HepG2 (cell line): Measurements from ENCODE around the gene COPS7A. TPM values are rescaled to one million over a fixed set of nuclear protein-coding genes. Genes with fewer than 3 reads are reported as not detected.

Experiments used
- ATAC-seq: fragments of 200-7000 bp; cut with Tn5 transposase; 3 replicates; pipeline ENCODE4 v1.9.1; 2020; ENCODE audit warnings: mild to moderate bottlenecking, moderate library complexity
- BruUV-seq: library from RNA; stranded (reverse); fragments of 400-500 nt; replicated peaks from 2 replicates; lab custom pipeline; 2021; lab: Mats Ljungman, UMichigan
- CTCF ChIA-PET: fragments of 300-600 bp; formaldehyde crosslinking; extraction: SDS; loops from one replicate; lab custom pipeline; 2021; ENCODE audit warnings: low total read pairs, inconsistent platforms, low intra/inter-chr PET ratio; lab: Yijun Ruan, JAX
- POLR2A ChIA-PET: fragments of 350-600 bp; sonication (Branson Sonifier 250); formaldehyde crosslinking; loops from one replicate; lab custom pipeline; 2020; ENCODE audit warnings: antibody characterized with exemption, inconsistent platforms; lab: Yijun Ruan, JAX
- DNase-seq: peaks from one replicate; pipeline ENCODE4 v3.0.0-alpha.2; 2015; ENCODE audit warnings: low spot score
- FAIRE-seq: peaks from 3 replicates; lab custom pipeline; 2011; peaks lifted over from hg19 to GRCh38; lab: Jason Lieb, UNC
- H2AFZ ChIP-seq: one replicate; pipeline ENCODE4 v1.6.1; 2011; ENCODE audit warnings: low read length, inconsistent platforms
- H3K27ac ChIP-seq: fragments of 300-600 bp; 3 replicates; pipeline ENCODE4 v1.8.0; 2011; ENCODE audit warnings: mixed run types, mild to moderate bottlenecking, mixed read lengths, low read length, inconsistent platforms; ENCODE audit not compliant: insufficient read depth; ENCODE audit errors: extremely low read length
- H3K27me3 ChIP-seq, 2 experiments: fragments of 200-600 bp in 1 of 2; 2 replicates in 1 of 2; 3 replicates in 1 of 2; pipeline versions ENCODE4 v1.6.0 to v1.8.0; 2011; ENCODE audit warnings: low read length in 2 of 2, mild to moderate bottlenecking in 2 of 2, moderate library complexity in 2 of 2, inconsistent platforms in 1 of 2; ENCODE audit not compliant: insufficient read depth in 2 of 2, control insufficient read depth in 1 of 2
- H3K36me3 ChIP-seq, 2 experiments: fragments of 200-600 bp in 1 of 2; replicated peaks in 1 of 2; 2 replicates in 1 of 2; 3 replicates in 1 of 2; pipeline versions ENCODE4 v1.5.1 to v1.8.0; 2011; ENCODE audit warnings: low read length in 2 of 2, inconsistent platforms in 1 of 2; ENCODE audit not compliant: insufficient read depth in 2 of 2, control insufficient read depth in 1 of 2
- H3K4me1 ChIP-seq: 2 replicates; pipeline ENCODE4 v1.5.1; 2012; ENCODE audit warnings: low read length, inconsistent platforms; ENCODE audit not compliant: insufficient read depth
- H3K4me2 ChIP-seq: 2 replicates; pipeline ENCODE4 v1.6.0; 2011; ENCODE audit warnings: low read depth, low read length, inconsistent platforms
- H3K4me3 ChIP-seq, 3 experiments: fragments of 200-600 bp in 1 of 3; sonication (generic), shearing (Covaris generic) in 1 of 3; replicated peaks in 1 of 3; 2 replicates each; pipeline ENCODE4 v1.5.1; 2011 to 2016; ENCODE audit warnings: low read length in 3 of 3, inconsistent platforms in 2 of 3, low read depth in 2 of 3, mild to moderate bottlenecking in 2 of 3, control low read depth in 1 of 3, mixed read lengths in 1 of 3; ENCODE audit not compliant: insufficient read depth in 1 of 3
- H3K79me2 ChIP-seq: one replicate; pipeline ENCODE4 v1.6.1; 2011; ENCODE audit warnings: low read length, inconsistent platforms; ENCODE audit not compliant: insufficient read depth
- H3K9ac ChIP-seq: 2 replicates; pipeline ENCODE4 v1.6.0; 2011; ENCODE audit warnings: mild to moderate bottlenecking, low read depth, low read length, inconsistent platforms; ENCODE audit not compliant: insufficient read depth
- H3K9me3 ChIP-seq: 2 replicates; pipeline ENCODE4 v1.5.1; 2012; ENCODE audit warnings: mild to moderate bottlenecking, low read length
- H4K20me1 ChIP-seq: 2 replicates; pipeline ENCODE4 v1.6.0; 2011; ENCODE audit warnings: inconsistent platforms, mild to moderate bottlenecking, low read length, moderate library complexity; ENCODE audit not compliant: insufficient read depth
- PHF5A ChIP-seq: IDR thresholded peaks from one replicate; pipeline ENCODE4 v1.6.1; 2018; ENCODE audit warnings: low read depth, missing genetic modification reagents; ENCODE audit not compliant: unreplicated experiment
- PTBP1 ChIP-seq: fragments of 200-400 bp; formaldehyde crosslinking; IDR thresholded peaks from 2 replicates; pipeline ENCODE4 v1.6.1; 2018; ENCODE audit warnings: low read length, low read depth; ENCODE audit not compliant: poor library complexity, severe bottlenecking
- SRSF4 ChIP-seq: fragments of 200-400 bp; formaldehyde crosslinking; IDR thresholded peaks from one replicate; pipeline ENCODE4 v1.6.1; 2018; ENCODE audit warnings: mild to moderate bottlenecking, low read depth, low read length, moderate library complexity; ENCODE audit not compliant: poor library complexity, severe bottlenecking
- ZEB1 ChIP-seq: IDR thresholded peaks from 2 replicates; pipeline ENCODE4 v1.6.1; 2012; ENCODE audit warnings: mild to moderate bottlenecking, low read depth, inconsistent platforms; ENCODE audit not compliant: insufficient replicate concordance
- ZNF143 ChIP-seq: sonication (generic); formaldehyde crosslinking; IDR thresholded peaks from 2 replicates; pipeline ENCODE4 v1.4.0; 2020; ENCODE audit warnings: missing genetic modification reagents
- ZNF17 ChIP-seq: sonication (generic); formaldehyde crosslinking; IDR thresholded peaks from 2 replicates; pipeline ENCODE4 v1.5.0; 2020; ENCODE audit warnings: mild to moderate bottlenecking, missing genetic modification reagents
- ZNF282 ChIP-seq: fragments of 450-650 bp; IDR thresholded peaks from 2 replicates; pipeline ENCODE4 v1.6.1; 2018; ENCODE audit not compliant: partially characterized antibody
- ZNF292 ChIP-seq: sonication (generic); formaldehyde crosslinking; IDR thresholded peaks from 2 replicates; pipeline ENCODE4 v1.8.1; 2022; ENCODE audit warnings: mild to moderate bottlenecking, low read depth, missing genetic modification reagents, borderline replicate concordance
- ZNF333 ChIP-seq: sonication (generic); formaldehyde crosslinking; IDR thresholded peaks from 2 replicates; pipeline ENCODE4 v1.4.0; 2020; ENCODE audit warnings: mild to moderate bottlenecking, missing genetic modification reagents, borderline replicate concordance
- ZNF790 ChIP-seq: sonication (generic); formaldehyde crosslinking; IDR thresholded peaks from 2 replicates; pipeline ENCODE4 v1.8.0; 2022; ENCODE audit warnings: missing genetic modification reagents, mild to moderate bottlenecking, borderline replicate concordance
- WGBS: methylation state at CpG from one replicate; pipeline ENCODE4 v1.1.6; 2017; ENCODE audit warnings: low lambda C conversion rate; 5-methylcytosine and 5-hydroxymethylcytosine counted together
- in situ Hi-C: cut with HindIII; loops from 2 replicates; pipeline ENCODE4 v1.10.0; 2017; ENCODE audit warnings: low pct_unique_long_range_greater_than_20kb; ENCODE audit not compliant: extremely low pct_ligation_motif_present
- intact Hi-C: fragments of 100-400 bp; cut with micrococcal nuclease; formaldehyde crosslinking; loops from one replicate; pipeline ENCODE4 v1.10.0; 2022; ENCODE audit not compliant: unreplicated experiment
- polyA plus RNA-seq, 8 experiments: library from polyadenylated mRNA; depleted of rRNA in 3 of 8; stranded (reverse) in 7 of 8; unstranded in 1 of 8; fragments of >200 nt; fragmentation: Illumina TruSeq in 4 of 8; extraction: Trizol in 4 of 8; gene quantifications; 2 replicates each; pipeline versions ENCODE4 v1.2.1 to v1.2.3, GENCODE V29; 2011 to 2016; ENCODE audit warnings: low read depth in 4 of 8, missing spikeins in 1 of 8, mixed read lengths in 1 of 8; ENCODE audit not compliant: insufficient read depth in 1 of 8
- total RNA-seq, 5 experiments: library from RNA; depleted of rRNA; stranded (reverse); fragments of >200 nt; fragmentation: Illumina TruSeq; extraction: Trizol; gene quantifications; 2 replicates each; pipeline ENCODE4 v1.2.3, GENCODE V29; 2016; ENCODE audit warnings: low read depth in 1 of 5
- TF ChIP-seq, protein P1 (sequence below): sonication (generic); formaldehyde crosslinking; IDR thresholded peaks from 2 replicates; pipeline ENCODE4 v1.4.0; 2020; ENCODE audit warnings: missing genetic modification reagents, mild to moderate bottlenecking, borderline replicate concordance
- TF ChIP-seq, protein P2 (sequence below), 2 experiments: sonication (generic) in 1 of 2; formaldehyde crosslinking in 1 of 2; IDR thresholded peaks; 2 replicates each; pipeline versions ENCODE4 v1.6.1 to v1.9.0; 2014 to 2022; ENCODE audit warnings: antibody characterized with exemption in 1 of 2, borderline replicate concordance in 1 of 2, inconsistent platforms in 1 of 2, low read depth in 1 of 2, missing genetic modification reagents in 1 of 2

The COPS7A gene
- total and polyA plus RNA-seq, 2 of the 13 experiments (the other 11 are each of a cell fraction or from before 2014, with no cell fraction given) = 40.0 to 73.6 TPM

DNA sequence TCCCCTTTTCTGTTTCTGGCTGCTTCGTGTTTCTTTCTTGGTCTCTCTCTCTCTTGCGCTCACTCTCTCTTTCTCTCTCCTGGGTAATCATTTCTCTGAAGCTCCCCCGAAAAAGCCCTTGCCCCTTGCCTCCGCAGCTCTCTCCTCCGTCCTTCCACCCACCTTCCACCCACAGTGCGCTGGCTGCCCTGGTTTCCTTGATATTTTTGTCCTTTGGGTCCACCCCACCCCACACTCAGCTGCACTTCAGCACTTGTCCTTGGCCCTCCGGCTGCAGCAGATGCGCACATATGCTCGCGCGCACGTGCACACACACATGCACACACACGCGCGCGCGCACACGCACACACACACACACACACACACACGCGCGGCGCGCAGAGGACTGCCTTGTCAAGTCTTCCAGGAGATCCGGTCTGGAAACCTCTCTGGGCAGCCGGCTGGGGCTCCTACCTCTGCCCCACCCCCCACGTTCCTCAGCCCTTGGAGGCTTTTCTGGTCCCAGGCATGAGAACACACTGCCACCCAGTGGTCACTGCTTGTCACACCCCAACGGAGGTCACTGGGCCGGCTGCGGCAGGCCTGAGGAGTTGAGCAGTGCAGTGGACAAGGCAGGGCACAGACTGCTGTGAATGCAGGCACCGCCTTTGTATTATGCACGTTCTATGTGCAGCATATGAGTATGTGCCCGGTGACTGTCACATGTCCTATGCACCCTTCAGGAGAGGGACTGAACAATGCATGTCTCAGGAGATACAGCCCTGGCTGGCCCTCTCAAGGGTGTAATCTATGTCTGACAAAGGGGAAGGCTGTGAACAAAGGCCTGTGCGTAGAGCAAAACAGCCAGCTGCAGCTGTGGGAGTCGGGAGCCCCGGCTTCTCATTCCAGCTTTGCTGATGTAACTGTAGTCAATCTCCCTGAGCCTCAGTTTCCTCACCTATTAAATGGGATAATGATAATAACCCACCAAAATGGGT is 55.0 kb downstream of the COPS7A start:
- no peaks in the 10 kb centered on the region for H3K36me3 ChIP-seq
- intact Hi-C loops = loop anchor here (1.0 to 2.0 kb wide), 3 partner anchors 26 to 46 kb away; partner anchors contain the start of gene MLF2
- H3K4me1 ChIP-seq = peaks cover 83% of the 10 kb centered on the region
- in situ Hi-C loops = no loop called here
- peak overlapping the region; percentile 1; the same call in 1 of the 2 replicates for H3K9ac ChIP-seq
- POLR2A ChIA-PET = interaction anchor here (0.6 to 5.5 kb wide), 8 partner anchors 10 to 146 kb away, joined by 3 to 59 read pairs (median 4); partner anchors contain the start of genes COPS7A, MLF2, PTMS and ZNF384
- ATAC-seq (peak; percentile 89), FAIRE-seq (peak; percentile 94), DNase-seq (peak; percentile 85)
- H3K27me3 ChIP-seq = peaks cover 2 to 16% of the 10 kb centered on the region in 2 experiments; a peak in 2 of 5 replicates
- H3K27ac ChIP-seq = peak overlapping the region; percentile 16
- BruUV-seq = no TSS peak
- no peaks in the 10 kb centered on the region for H4K20me1 ChIP-seq
- H3K4me2 ChIP-seq = peak overlapping the region; percentile 69
- no peak overlapping the region for H2AFZ ChIP-seq
- WGBS = 5% methylated on average over 34 of the region's 35 CpGs
- peak overlapping the region; percentile 1 to 47 (median 35); a peak in 4 of 6 replicates for H3K4me3 ChIP-seq
- H3K79me2 ChIP-seq = no peaks in the 10 kb centered on the region
- H3K9me3 ChIP-seq = no peaks in the 10 kb centered on the region
- CTCF ChIA-PET = interaction anchor here (1.3 to 2.9 kb wide), 3 partner anchors 12 to 43 kb away, joined by 4 to 54 read pairs (median 16); partner anchors contain the start of gene MLF2
- TF ChIP-seq, protein P1, sequence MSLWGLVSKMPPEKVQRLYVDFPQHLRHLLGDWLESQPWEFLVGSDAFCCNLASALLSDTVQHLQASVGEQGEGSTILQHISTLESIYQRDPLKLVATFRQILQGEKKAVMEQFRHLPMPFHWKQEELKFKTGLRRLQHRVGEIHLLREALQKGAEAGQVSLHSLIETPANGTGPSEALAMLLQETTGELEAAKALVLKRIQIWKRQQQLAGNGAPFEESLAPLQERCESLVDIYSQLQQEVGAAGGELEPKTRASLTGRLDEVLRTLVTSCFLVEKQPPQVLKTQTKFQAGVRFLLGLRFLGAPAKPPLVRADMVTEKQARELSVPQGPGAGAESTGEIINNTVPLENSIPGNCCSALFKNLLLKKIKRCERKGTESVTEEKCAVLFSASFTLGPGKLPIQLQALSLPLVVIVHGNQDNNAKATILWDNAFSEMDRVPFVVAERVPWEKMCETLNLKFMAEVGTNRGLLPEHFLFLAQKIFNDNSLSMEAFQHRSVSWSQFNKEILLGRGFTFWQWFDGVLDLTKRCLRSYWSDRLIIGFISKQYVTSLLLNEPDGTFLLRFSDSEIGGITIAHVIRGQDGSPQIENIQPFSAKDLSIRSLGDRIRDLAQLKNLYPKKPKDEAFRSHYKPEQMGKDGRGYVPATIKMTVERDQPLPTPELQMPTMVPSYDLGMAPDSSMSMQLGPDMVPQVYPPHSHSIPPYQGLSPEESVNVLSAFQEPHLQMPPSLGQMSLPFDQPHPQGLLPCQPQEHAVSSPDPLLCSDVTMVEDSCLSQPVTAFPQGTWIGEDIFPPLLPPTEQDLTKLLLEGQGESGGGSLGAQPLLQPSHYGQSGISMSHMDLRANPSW (CRISPR knock-in tag) = peak; percentile 84; the same call in 1 of the 2 replicates
- TF ChIP-seq ZNF282 (no peak), ZNF17 (CRISPR knock-in tag) (no peak), ZNF143 (CRISPR knock-in tag) (no peak), ZEB1 (no peak), ZNF333 (CRISPR knock-in tag) (no peak; the same call in 1 of the 2 replicates), SRSF4 (no peak), PTBP1 (peak; percentile 92), ZNF292 (CRISPR knock-in tag) (peak; percentile 88; the same call in 1 of the 2 replicates), ZNF790 (CRISPR knock-in tag) (no peak), PHF5A (peak; percentile 68)
- TF ChIP-seq, protein P2, sequence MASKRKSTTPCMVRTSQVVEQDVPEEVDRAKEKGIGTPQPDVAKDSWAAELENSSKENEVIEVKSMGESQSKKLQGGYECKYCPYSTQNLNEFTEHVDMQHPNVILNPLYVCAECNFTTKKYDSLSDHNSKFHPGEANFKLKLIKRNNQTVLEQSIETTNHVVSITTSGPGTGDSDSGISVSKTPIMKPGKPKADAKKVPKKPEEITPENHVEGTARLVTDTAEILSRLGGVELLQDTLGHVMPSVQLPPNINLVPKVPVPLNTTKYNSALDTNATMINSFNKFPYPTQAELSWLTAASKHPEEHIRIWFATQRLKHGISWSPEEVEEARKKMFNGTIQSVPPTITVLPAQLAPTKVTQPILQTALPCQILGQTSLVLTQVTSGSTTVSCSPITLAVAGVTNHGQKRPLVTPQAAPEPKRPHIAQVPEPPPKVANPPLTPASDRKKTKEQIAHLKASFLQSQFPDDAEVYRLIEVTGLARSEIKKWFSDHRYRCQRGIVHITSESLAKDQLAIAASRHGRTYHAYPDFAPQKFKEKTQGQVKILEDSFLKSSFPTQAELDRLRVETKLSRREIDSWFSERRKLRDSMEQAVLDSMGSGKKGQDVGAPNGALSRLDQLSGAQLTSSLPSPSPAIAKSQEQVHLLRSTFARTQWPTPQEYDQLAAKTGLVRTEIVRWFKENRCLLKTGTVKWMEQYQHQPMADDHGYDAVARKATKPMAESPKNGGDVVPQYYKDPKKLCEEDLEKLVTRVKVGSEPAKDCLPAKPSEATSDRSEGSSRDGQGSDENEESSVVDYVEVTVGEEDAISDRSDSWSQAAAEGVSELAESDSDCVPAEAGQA (IDR thresholded peaks at IDR 0.05; ENCODE audit: low read depth) = no peak
- TF ChIP-seq, protein P2 (CRISPR knock-in tag; IDR thresholded peaks at IDR 0.05; ENCODE audit: borderline replicate concordance) = no peak
